SK-N-SH (cell line): Measurements from ENCODE around the gene ITSN1.

Source experiments
- EP300 ChIP-seq, 2 experiments: IDR thresholded peaks; 2 replicates each; pipeline versions ENCODE4 v1.4.0 to v1.6.1; 2012; ENCODE audit warnings: borderline replicate concordance in 1 of 2, low read depth in 1 of 2, low read length in 1 of 2
- EZH2phosphoT487 ChIP-seq: fragments of 200-600 bp; sonication (generic); IDR thresholded peaks from 2 replicates; pipeline ENCODE4 v1.6.1; 2017; ENCODE audit warnings: low read depth, mixed run types, mild to moderate bottlenecking, antibody characterized with exemption, moderate library complexity, borderline replicate concordance
- FOXJ3 ChIP-seq: sonication (generic); formaldehyde crosslinking; IDR thresholded peaks from 2 replicates; pipeline ENCODE4 v1.5.1; 2020; ENCODE audit warnings: mild to moderate bottlenecking, missing genetic modification reagents
- MAX ChIP-seq: IDR thresholded peaks from 2 replicates; pipeline ENCODE4 v1.4.0; 2012; ENCODE audit warnings: low read depth
- MXI1 ChIP-seq: IDR thresholded peaks from 2 replicates; pipeline ENCODE4 v1.6.1; 2012; ENCODE audit warnings: mild to moderate bottlenecking, low read depth, low read length, improper control_type of control experiment
- REST ChIP-seq: IDR thresholded peaks from 2 replicates; pipeline ENCODE4 v1.6.1; 2012; ENCODE audit warnings: mild to moderate bottlenecking, low read depth, low read length, moderate library complexity
- SMC3 ChIP-seq: IDR thresholded peaks from 2 replicates; pipeline ENCODE4 v1.6.1; 2012; ENCODE audit warnings: low read depth, low read length, improper control_type of control experiment
- TEAD4 ChIP-seq: IDR thresholded peaks from 2 replicates; pipeline ENCODE4 v1.4.0; 2012; ENCODE audit warnings: mild to moderate bottlenecking, borderline replicate concordance; ENCODE audit not compliant: insufficient read depth
- USF2 ChIP-seq: fragments of 150-350 bp; IDR thresholded peaks from 2 replicates; pipeline ENCODE4 v1.6.1; 2017; ENCODE audit warnings: antibody characterized with exemption, low read length, low read depth, borderline replicate concordance
- TF ChIP-seq, protein P1 (sequence below): fragments of 200-600 bp; sonication (generic); IDR thresholded peaks from 2 replicates; pipeline ENCODE4 v1.6.1; 2017; ENCODE audit warnings: antibody characterized with exemption, mild to moderate bottlenecking, moderate library complexity

- TF ChIP-seq, protein P1, sequence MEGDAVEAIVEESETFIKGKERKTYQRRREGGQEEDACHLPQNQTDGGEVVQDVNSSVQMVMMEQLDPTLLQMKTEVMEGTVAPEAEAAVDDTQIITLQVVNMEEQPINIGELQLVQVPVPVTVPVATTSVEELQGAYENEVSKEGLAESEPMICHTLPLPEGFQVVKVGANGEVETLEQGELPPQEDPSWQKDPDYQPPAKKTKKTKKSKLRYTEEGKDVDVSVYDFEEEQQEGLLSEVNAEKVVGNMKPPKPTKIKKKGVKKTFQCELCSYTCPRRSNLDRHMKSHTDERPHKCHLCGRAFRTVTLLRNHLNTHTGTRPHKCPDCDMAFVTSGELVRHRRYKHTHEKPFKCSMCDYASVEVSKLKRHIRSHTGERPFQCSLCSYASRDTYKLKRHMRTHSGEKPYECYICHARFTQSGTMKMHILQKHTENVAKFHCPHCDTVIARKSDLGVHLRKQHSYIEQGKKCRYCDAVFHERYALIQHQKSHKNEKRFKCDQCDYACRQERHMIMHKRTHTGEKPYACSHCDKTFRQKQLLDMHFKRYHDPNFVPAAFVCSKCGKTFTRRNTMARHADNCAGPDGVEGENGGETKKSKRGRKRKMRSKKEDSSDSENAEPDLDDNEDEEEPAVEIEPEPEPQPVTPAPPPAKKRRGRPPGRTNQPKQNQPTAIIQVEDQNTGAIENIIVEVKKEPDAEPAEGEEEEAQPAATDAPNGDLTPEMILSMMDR: no peak
- no peak for TF ChIP-seq EP300 (IDR thresholded peaks at IDR 0.05; ENCODE audit: borderline replicate concordance in 1 of 2, low read depth in 1 of 2, low read length in 1 of 2)
- no peak for TF ChIP-seq USF2
- TF ChIP-seq EZH2phosphoT487: no peak
- TF ChIP-seq MXI1: no peak
- TF ChIP-seq REST: no peak
- TF ChIP-seq FOXJ3: no peak
- TF ChIP-seq SMC3: no peak
- no peak for TF ChIP-seq TEAD4
- no peak for TF ChIP-seq MAX
Observed at GRCh38 chr21:33937146-33937545, 294.8 kb downstream of the ITSN1 start.
